ENCODE measurements around the gene ENTPD6. TPM values are rescaled to one million over a fixed set of nuclear protein-coding genes. Genes with fewer than 3 reads are reported as not detected.
A peak's percentile ranks its signal among the peaks of the same experiment; 100 is the strongest.
"Not testable (repeated sequence)": the region's sequence is repeated elsewhere in the genome, so short reads cannot be mapped to it uniquely, and the experiment has no call there.

Gene ENTPD6
- polyA plus RNA-seq, 3 donors from 2014 or later, result 22.6 to 36.9 (median 30.0) TPM

- not testable (repeated sequence) for H3K27ac Mint-ChIP-seq; H3K27me3 Mint-ChIP-seq (ENCODE audit: low read depth in 3 of 3); DNase-seq; H3K9me3 Mint-ChIP-seq; H3K4me3 Mint-ChIP-seq
- Mint-ChIP-seq H3K4me1 (peaks cover 17 to 30% of the 10 kb centered on the region in 2 donors), H3K36me3 (peaks cover 6 to 18% (median 13%) of the 10 kb centered on the region in 3 donors)
Measured at GRCh38 chr20:25260770-25261437, 65.4 kb downstream of the ENTPD6 start.

GRCh38 chr20:25269057-25269832, 73.7 kb downstream of the ENTPD6 start:
- H3K27me3 Mint-ChIP-seq (ENCODE audit: low read depth in 3 of 3), result peaks cover 0 to 1% (median 0%) of the 10 kb centered on the region in 3 donors
- DNase-seq, result no peak
- H3K36me3 Mint-ChIP-seq, result peaks cover 6 to 21% (median 8%) of the 10 kb centered on the region in 3 donors
- peaks cover 2 to 11% of the 10 kb centered on the region in 2 donors for H3K4me1 Mint-ChIP-seq
- H3K9me3 Mint-ChIP-seq, result no peaks in the 10 kb centered on the region
- H3K4me3 Mint-ChIP-seq, result no peak overlapping the region
- H3K27ac Mint-ChIP-seq, result no peak overlapping the region

- Mint-ChIP-seq H3K9me3 (no peaks in the 10 kb centered on the region), H3K36me3 (peaks cover 6 to 16% (median 8%) of the 10 kb centered on the region in 3 donors), H3K4me1 (peaks cover 2 to 11% of the 10 kb centered on the region in 2 donors), H3K4me3 (no peak overlapping the region), H3K27ac (peak overlapping the region in 1 of 6 donors; percentile 59), H3K27me3 (ENCODE audit: low read depth in 3 of 3) (peaks cover 0 to 1% (median 0%) of the 10 kb centered on the region in 3 donors)
- no peak for DNase-seq
Measured at GRCh38 chr20:25269833-25270170, 74.3 kb downstream of the ENTPD6 start.

- Mint-ChIP-seq H3K27ac (no peak overlapping the region), H3K4me3 (no peak overlapping the region), H3K9me3 (no peaks in the 10 kb centered on the region), H3K27me3 (ENCODE audit: low read depth in 3 of 3) (peaks cover 0 to 3% (median 1%) of the 10 kb centered on the region in 3 donors), H3K4me1 (peaks cover 2 to 11% of the 10 kb centered on the region in 2 donors), H3K36me3 (peaks cover 6 to 16% (median 8%) of the 10 kb centered on the region in 3 donors)
- DNase-seq, result no peak
Measured at GRCh38 chr20:25270829-25271251, 75.3 kb downstream of the ENTPD6 start.

GRCh38 chr20:25271486-25272222, 76.1 kb downstream of the ENTPD6 start:
- Mint-ChIP-seq H3K9me3 (no peaks in the 10 kb centered on the region), H3K4me1 (peaks cover 2 to 7% of the 10 kb centered on the region in 2 donors), H3K4me3 (no peak overlapping the region), H3K27ac (no peak overlapping the region), H3K27me3 (ENCODE audit: low read depth in 3 of 3) (peaks cover 1 to 3% (median 2%) of the 10 kb centered on the region in 3 donors), H3K36me3 (peaks cover 6 to 16% (median 8%) of the 10 kb centered on the region in 3 donors)
- no peak for DNase-seq

GRCh38 chr20:25272223-25273000, 76.9 kb downstream of the ENTPD6 start:
- Mint-ChIP-seq H3K27me3 (ENCODE audit: low read depth in 3 of 3) (peaks cover 1 to 3% (median 2%) of the 10 kb centered on the region in 3 donors), H3K4me3 (no peak overlapping the region), H3K27ac (no peak overlapping the region), H3K9me3 (no peaks in the 10 kb centered on the region), H3K4me1 (peaks cover 0 to 2% of the 10 kb centered on the region in 2 donors), H3K36me3 (peaks cover 6 to 16% (median 8%) of the 10 kb centered on the region in 3 donors)
- DNase-seq, result no peak

GRCh38 chr20:25273046-25273445, 77.5 kb downstream of the ENTPD6 start:
- peaks cover 1 to 3% (median 2%) of the 10 kb centered on the region in 3 donors for H3K27me3 Mint-ChIP-seq (ENCODE audit: low read depth in 3 of 3)
- DNase-seq, result no peak
- no peak overlapping the region for H3K4me3 Mint-ChIP-seq
- no peak overlapping the region for H3K27ac Mint-ChIP-seq
- H3K4me1 Mint-ChIP-seq, result no peaks in the 10 kb centered on the region
- peaks cover 6 to 19% (median 8%) of the 10 kb centered on the region in 3 donors for H3K36me3 Mint-ChIP-seq
- H3K9me3 Mint-ChIP-seq, result no peaks in the 10 kb centered on the region

GRCh38 chr20:25273541-25274358, 78.2 kb downstream of the ENTPD6 start:
- DNase-seq, result no peak
- peaks cover 5 to 19% (median 8%) of the 10 kb centered on the region in 3 donors for H3K36me3 Mint-ChIP-seq
- H3K27ac Mint-ChIP-seq, result no peak overlapping the region
- peaks cover 1 to 3% (median 2%) of the 10 kb centered on the region in 3 donors for H3K27me3 Mint-ChIP-seq (ENCODE audit: low read depth in 3 of 3)
- H3K4me1 Mint-ChIP-seq, result no peaks in the 10 kb centered on the region
- no peak overlapping the region for H3K4me3 Mint-ChIP-seq
- H3K9me3 Mint-ChIP-seq, result no peaks in the 10 kb centered on the region

- no peaks in the 10 kb centered on the region for H3K4me1 Mint-ChIP-seq
- no peaks in the 10 kb centered on the region for H3K9me3 Mint-ChIP-seq
- H3K36me3 Mint-ChIP-seq, result peaks cover 0 to 14% (median 8%) of the 10 kb centered on the region in 3 donors
- peaks cover 1 to 3% (median 2%) of the 10 kb centered on the region in 3 donors for H3K27me3 Mint-ChIP-seq (ENCODE audit: low read depth in 3 of 3)
- no peak overlapping the region for H3K4me3 Mint-ChIP-seq
- H3K27ac Mint-ChIP-seq, result no peak overlapping the region
- DNase-seq, result no peak
Measured at GRCh38 chr20:25274481-25274880, 79.0 kb downstream of the ENTPD6 start.

- Mint-ChIP-seq H3K27ac (peak overlapping the region in 1 of 6 donors; percentile 18), H3K27me3 (ENCODE audit: low read depth in 3 of 3) (peaks cover 0 to 3% (median 2%) of the 10 kb centered on the region in 3 donors), H3K4me3 (no peak overlapping the region), H3K4me1 (no peaks in the 10 kb centered on the region), H3K36me3 (peaks cover 0 to 13% (median 5%) of the 10 kb centered on the region in 3 donors), H3K9me3 (no peaks in the 10 kb centered on the region)
- no peak for DNase-seq
Measured at GRCh38 chr20:25274891-25275812, 79.6 kb downstream of the ENTPD6 start.

GRCh38 chr20:25275813-25276532, 80.5 kb downstream of the ENTPD6 start:
- Mint-ChIP-seq H3K27ac (peak overlapping the region in 1 of 6 donors; percentile 50), H3K4me1 (no peaks in the 10 kb centered on the region), H3K27me3 (ENCODE audit: low read depth in 3 of 3) (peaks cover 0 to 3% (median 2%) of the 10 kb centered on the region in 3 donors), H3K4me3 (no peak overlapping the region), H3K9me3 (no peaks in the 10 kb centered on the region), H3K36me3 (peaks cover 0 to 13% (median 5%) of the 10 kb centered on the region in 3 donors)
- DNase-seq, result no peak
